Esophagus (tissue), 2 donors: ENCODE data around the gene HEPACAM. TPM values are rescaled to one million over a fixed set of nuclear protein-coding genes. Genes with fewer than 3 reads are reported as not detected.

ENCODE experiments used
- H3K27ac ChIP-seq, 2 donors: one replicate each; pipeline ENCODE4 v1.5.1; 2013; ENCODE audit warnings: low read depth in 2 of 2, mild to moderate bottlenecking in 2 of 2, inconsistent platforms in 1 of 2, low read length in 1 of 2, moderate library complexity in 1 of 2
- H3K27me3 ChIP-seq, 2 donors: one replicate each; pipeline ENCODE4 v1.6.1; 2013; ENCODE audit warnings: low read length in 2 of 2, control low read depth in 1 of 2, mild to moderate bottlenecking in 1 of 2; ENCODE audit not compliant: insufficient read depth in 2 of 2, control insufficient read depth in 1 of 2
- H3K36me3 ChIP-seq, 2 donors: one replicate each; pipeline ENCODE4 v1.6.1; 2013; ENCODE audit warnings: low read length in 1 of 2; ENCODE audit not compliant: control insufficient read depth in 2 of 2, insufficient read depth in 2 of 2
- H3K4me1 ChIP-seq, 2 donors: one replicate each; pipeline ENCODE4 v1.6.1; 2013; ENCODE audit warnings: low read length in 1 of 2; ENCODE audit not compliant: control insufficient read depth in 2 of 2, insufficient read depth in 2 of 2
- H3K4me3 ChIP-seq, 2 donors: one replicate each; pipeline ENCODE4 v1.5.1; 2013; ENCODE audit warnings: low read length in 2 of 2, mild to moderate bottlenecking in 2 of 2, low read depth in 1 of 2, moderate library complexity in 1 of 2
- H3K9me3 ChIP-seq, 2 donors: one replicate each; pipeline ENCODE4 v1.6.1; 2013; ENCODE audit warnings: mild to moderate bottlenecking in 2 of 2, low read depth in 1 of 2, low read length in 1 of 2, moderate library complexity in 1 of 2; ENCODE audit not compliant: control insufficient read depth in 2 of 2, insufficient read depth in 1 of 2
- WGBS, 2 donors: extraction: QIAGEN DNeasy Blood & Tissue Kit; methylation state at CpG; one replicate each; pipeline ENCODE4 v1.1.7; 2013; 5-methylcytosine and 5-hydroxymethylcytosine counted together
- polyA plus RNA-seq, 2 donors: library from polyadenylated mRNA; stranded (reverse); fragments of 200-250 nt; gene quantifications; one replicate each; pipeline ENCODE4 v1.2.3, GENCODE V29; 2013
- donor health status: healthy with polysubstance abuse.
- donor health status: Bipolar disorder and iron deficiency.

HEPACAM gene
- polyA plus RNA-seq, 2 donors, result 0.02 TPM

GRCh38 chr11:124889191-124890091 is 46.4 kb downstream of the HEPACAM start:
- no peaks in the 10 kb centered on the region for H3K36me3 ChIP-seq
- H3K4me3 ChIP-seq, result no peak overlapping the region
- H3K27ac ChIP-seq, result no peak overlapping the region
- WGBS, 2 donors, result 84 to 87% methylated on average over 2 of the region's 2 CpGs
- H3K4me1 ChIP-seq, result no peaks in the 10 kb centered on the region
- H3K27me3 ChIP-seq, result no peaks in the 10 kb centered on the region
- H3K9me3 ChIP-seq, result no peaks in the 10 kb centered on the region

DNA sequence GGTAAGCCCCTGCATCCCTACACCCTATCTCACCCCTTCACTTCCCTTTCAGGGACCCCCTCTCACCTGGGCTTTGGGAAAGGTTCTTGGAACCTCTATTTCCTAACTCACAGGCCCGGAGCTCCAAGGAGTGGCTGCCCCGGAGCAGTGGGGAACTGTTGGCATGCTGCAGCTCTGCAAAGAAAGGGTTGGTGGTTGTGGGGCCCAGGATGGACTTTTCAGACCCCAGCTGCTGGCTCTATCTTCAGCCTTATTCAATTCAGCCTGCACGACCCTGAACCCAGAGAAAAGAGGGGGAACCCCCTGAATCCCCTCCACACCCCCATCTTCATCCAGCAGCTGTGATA is 48.2 kb downstream of the HEPACAM start:
- 74 to 77% methylated on average over 3 of the region's 3 CpGs for WGBS, 2 donors
- H3K4me3 ChIP-seq, result no peak overlapping the region
- no peaks in the 10 kb centered on the region for H3K4me1 ChIP-seq

GRCh38 chr11:124886978-124887666 is 48.7 kb downstream of the HEPACAM start:
- H3K9me3 ChIP-seq, result no peaks in the 10 kb centered on the region
- no peaks in the 10 kb centered on the region for H3K36me3 ChIP-seq
- no peaks in the 10 kb centered on the region for H3K4me1 ChIP-seq
- H3K27me3 ChIP-seq, result no peaks in the 10 kb centered on the region
- H3K27ac ChIP-seq, result no peak overlapping the region
- H3K4me3 ChIP-seq, result no peak overlapping the region
- 83 to 84% methylated on average over 10 to 12 of the region's 12 CpGs for WGBS, 2 donors

More for the DNA sequence above, 48.2 kb downstream of the HEPACAM start:
- H3K27me3 ChIP-seq, result no peaks in the 10 kb centered on the region
- H3K27ac ChIP-seq, result no peak overlapping the region
- no peaks in the 10 kb centered on the region for H3K9me3 ChIP-seq
- no peaks in the 10 kb centered on the region for H3K36me3 ChIP-seq

DNA sequence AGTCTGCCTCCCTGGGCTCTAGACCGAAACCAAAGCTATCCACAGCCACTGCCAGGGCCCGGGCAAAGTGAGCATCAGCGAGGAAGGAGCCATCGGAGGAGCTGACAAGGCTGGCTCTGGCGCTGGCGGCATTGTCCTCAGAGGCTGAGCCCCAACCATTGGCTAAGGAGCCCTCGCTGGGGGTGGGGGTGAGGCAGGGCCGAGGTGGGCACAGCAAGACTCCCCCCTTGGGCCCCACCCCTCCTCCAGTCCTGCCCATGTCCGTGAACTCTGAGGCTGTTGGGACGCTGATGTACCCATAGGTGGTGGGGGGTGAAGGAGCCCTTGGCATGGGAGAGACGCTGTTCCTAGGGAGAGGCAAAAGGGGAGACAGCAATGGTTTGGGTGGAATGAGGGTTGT is 49.4 kb downstream of the HEPACAM start:
- WGBS, 2 donors, result 85 to 89% methylated on average over 11 of the region's 11 CpGs
- Histone ChIP-seq H3K27me3 (no peaks in the 10 kb centered on the region), H3K36me3 (no peaks in the 10 kb centered on the region), H3K27ac (no peak overlapping the region), H3K4me1 (no peaks in the 10 kb centered on the region), H3K4me3 (no peak overlapping the region), H3K9me3 (no peaks in the 10 kb centered on the region)

- WGBS, 2 donors, result 70 to 71% methylated on average over 5 of the region's 5 CpGs
- H3K9me3 ChIP-seq, result no peaks in the 10 kb centered on the region
Measured at GRCh38 chr11:124884869-124885479, 50.9 kb downstream of the HEPACAM start.

GRCh38 chr11:124884340-124884739 is 51.5 kb downstream of the HEPACAM start:
- no peak overlapping the region for H3K27ac ChIP-seq

More at GRCh38 chr11:124884869-124885479, 50.9 kb downstream of the HEPACAM start:
- no peaks in the 10 kb centered on the region for H3K36me3 ChIP-seq
- H3K4me3 ChIP-seq, result no peak overlapping the region
- peaks cover 0 to 4% of the 10 kb centered on the region in 2 donors for H3K4me1 ChIP-seq
- no peak overlapping the region for H3K27ac ChIP-seq
- H3K27me3 ChIP-seq, result no peaks in the 10 kb centered on the region

DNA sequence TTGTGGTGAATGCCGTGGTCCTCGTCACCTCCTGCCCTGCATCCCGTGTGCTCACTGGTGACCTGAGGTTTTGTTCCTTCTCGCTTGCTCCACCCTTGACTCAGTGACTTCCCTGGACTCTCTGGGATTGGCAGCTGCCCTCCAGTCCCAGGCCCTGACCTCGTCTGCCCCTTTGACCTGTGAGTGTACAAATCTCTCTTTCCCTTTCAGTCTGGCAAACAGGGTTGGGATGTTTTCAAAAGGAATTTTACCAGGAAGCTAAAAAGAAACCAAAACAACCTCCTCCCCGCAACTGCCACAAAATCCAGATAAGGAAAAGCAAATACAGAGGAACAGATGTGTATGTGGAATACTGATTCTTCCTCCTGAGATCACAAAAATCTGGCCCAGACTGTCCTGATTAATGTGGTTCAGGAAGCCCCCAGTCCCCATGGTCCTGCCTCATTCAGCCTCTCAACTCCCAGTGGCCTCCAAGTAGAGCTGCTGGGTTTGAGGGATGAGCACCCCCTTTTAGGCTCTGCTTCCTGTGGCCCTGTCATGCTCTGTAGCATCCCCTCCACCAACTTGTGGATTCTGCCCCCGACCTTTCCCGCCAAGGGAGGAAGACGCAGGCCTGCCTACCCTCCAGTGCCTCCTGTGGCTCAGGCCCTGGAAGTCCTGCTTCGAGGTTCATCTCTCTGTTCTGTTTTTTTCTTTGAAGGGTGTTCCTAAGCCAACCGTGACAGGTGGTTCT is 53.3 kb downstream of the HEPACAM start:
- no peak overlapping the region for H3K4me3 ChIP-seq
- H3K4me1 ChIP-seq, result peaks cover 0 to 4% of the 10 kb centered on the region in 2 donors
- no peaks in the 10 kb centered on the region for H3K9me3 ChIP-seq
- peak overlapping the region in 1 of 2 donors; percentile 24 for H3K27ac ChIP-seq
- no peaks in the 10 kb centered on the region for H3K27me3 ChIP-seq
- H3K36me3 ChIP-seq, result no peaks in the 10 kb centered on the region
- WGBS, 2 donors, result 57 to 62% methylated on average over 11 of the region's 11 CpGs

More at GRCh38 chr11:124884340-124884739, 51.5 kb downstream of the HEPACAM start:
- Histone ChIP-seq H3K4me3 (no peak overlapping the region), H3K9me3 (no peaks in the 10 kb centered on the region), H3K27me3 (no peaks in the 10 kb centered on the region), H3K4me1 (peaks cover 0 to 4% of the 10 kb centered on the region in 2 donors), H3K36me3 (no peaks in the 10 kb centered on the region)
- 89 to 95% methylated on average over 1 of the region's 1 CpG for WGBS, 2 donors

GRCh38 chr11:124880958-124881357 is 54.9 kb downstream of the HEPACAM start:
- no peaks in the 10 kb centered on the region for H3K27me3 ChIP-seq
- 72 to 75% methylated on average over 3 of the region's 3 CpGs for WGBS, 2 donors
- H3K36me3 ChIP-seq, result no peaks in the 10 kb centered on the region
- no peaks in the 10 kb centered on the region for H3K9me3 ChIP-seq
- peaks cover 0 to 9% of the 10 kb centered on the region in 2 donors for H3K4me1 ChIP-seq
- no peak overlapping the region for H3K4me3 ChIP-seq
- H3K27ac ChIP-seq, result no peak overlapping the region

DNA sequence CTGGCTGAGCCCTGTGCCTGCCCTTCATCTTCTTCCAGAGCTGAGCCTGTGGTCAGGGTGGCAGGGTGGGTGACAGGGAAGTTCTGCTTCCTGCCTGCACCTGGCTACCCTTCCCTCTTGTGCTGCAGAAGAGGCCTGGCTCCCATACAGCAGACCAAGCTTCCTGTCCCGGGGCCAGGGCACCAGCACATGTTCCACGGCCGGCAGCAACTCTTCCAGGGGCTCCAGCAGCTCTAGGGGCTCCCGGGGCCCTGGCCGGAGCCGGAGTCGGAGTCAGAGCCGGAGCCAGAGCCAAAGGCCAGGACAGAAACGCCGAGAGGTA is 55.6 kb downstream of the HEPACAM start:
- no peaks in the 10 kb centered on the region for H3K9me3 ChIP-seq
- 64 to 72% methylated on average over 10 of the region's 10 CpGs for WGBS, 2 donors
- H3K4me1 ChIP-seq, result peaks cover 0 to 11% of the 10 kb centered on the region in 2 donors
- H3K27me3 ChIP-seq, result no peaks in the 10 kb centered on the region
- no peaks in the 10 kb centered on the region for H3K36me3 ChIP-seq
- no peak overlapping the region for H3K27ac ChIP-seq
- H3K4me3 ChIP-seq, result no peak overlapping the region
